Effector memory CD8-positive, alpha-beta T cell (primary cell): Measurements from ENCODE around the gene SRRD.
"Not testable (repeated sequence)": the region's sequence is repeated elsewhere in the genome, so short reads cannot be mapped to it uniquely, and the experiment has no call there.

Experiments
- ATAC-seq: fragments of 150-1000 bp; cut with Tn5 transposase; replicated peaks from 2 replicates; pipeline ENCODE4 v1.10.0; 2021; ENCODE audit warnings: mild to moderate bottlenecking, moderate library complexity
- DNase-seq, 3 experiments: peaks; one replicate each; pipeline ENCODE4 v3.0.0; 2021
- H3K27ac Mint-ChIP-seq, 2 donors: one replicate each; pipeline ENCODE4 v1.8.0; 2022; ENCODE audit warnings: mild to moderate bottlenecking in 2 of 2, mixed read lengths in 2 of 2, moderate library complexity in 2 of 2
- H3K27me3 Mint-ChIP-seq, 2 donors: one replicate each; pipeline ENCODE4 v1.8.0; 2022; ENCODE audit warnings: mixed read lengths in 2 of 2
- H3K36me3 Mint-ChIP-seq: one replicate; pipeline ENCODE4 v1.8.0; 2022; ENCODE audit warnings: mild to moderate bottlenecking, moderate library complexity, mixed read lengths; ENCODE audit not compliant: insufficient read depth
- H3K4me1 Mint-ChIP-seq, 2 donors: one replicate each; pipeline ENCODE4 v1.8.0; 2022; ENCODE audit warnings: low read depth in 2 of 2, mixed read lengths in 2 of 2
- H3K4me3 Mint-ChIP-seq, 2 donors: one replicate each; pipeline ENCODE4 v1.8.0; 2022; ENCODE audit warnings: mild to moderate bottlenecking in 2 of 2, mixed read lengths in 2 of 2, moderate library complexity in 2 of 2
- H3K9me3 Mint-ChIP-seq, 2 donors: one replicate each; pipeline ENCODE4 v1.8.0; 2022; ENCODE audit warnings: mixed read lengths in 2 of 2

The SRRD gene

DNA sequence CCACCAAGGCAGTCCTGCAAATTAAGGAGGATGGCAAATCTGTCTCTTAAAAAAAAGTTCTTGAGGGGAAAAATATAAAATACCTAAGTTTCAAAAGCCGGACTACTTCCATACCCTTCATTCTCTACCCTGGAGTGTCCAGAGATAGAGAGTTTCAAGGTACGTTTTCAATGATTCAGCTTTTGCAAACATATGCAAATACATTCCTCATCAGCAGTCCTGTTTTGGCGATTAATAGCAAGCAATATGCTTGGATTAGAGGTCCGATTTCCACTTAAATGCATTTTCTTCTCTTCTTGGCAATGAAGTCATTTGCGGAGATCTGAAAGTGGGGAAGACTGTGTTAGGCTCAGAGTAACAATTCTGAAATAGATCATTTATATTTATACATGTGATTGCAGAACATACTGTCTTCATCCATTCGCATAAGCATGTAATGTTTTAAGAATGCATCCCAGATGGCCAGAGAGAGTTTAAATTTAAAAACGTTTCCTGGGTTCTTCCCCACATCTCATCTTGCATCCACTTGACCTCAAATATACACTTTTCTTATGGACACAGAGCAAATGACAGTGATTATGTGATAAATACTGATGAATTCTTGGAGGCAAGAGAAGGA is 42.4 kb downstream of the SRRD start:
- Mint-ChIP-seq H3K4me1 (no peaks in the 10 kb centered on the region), H3K9me3 (no peaks in the 10 kb centered on the region), H3K27me3 (no peaks in the 10 kb centered on the region), H3K36me3 (peaks cover 75% of the 10 kb centered on the region), H3K4me3 (no peak overlapping the region), H3K27ac (peak overlapping the region in 1 of 2 donors; percentile 42)
- ATAC-seq (no peak), DNase-seq (no peak)

DNA sequence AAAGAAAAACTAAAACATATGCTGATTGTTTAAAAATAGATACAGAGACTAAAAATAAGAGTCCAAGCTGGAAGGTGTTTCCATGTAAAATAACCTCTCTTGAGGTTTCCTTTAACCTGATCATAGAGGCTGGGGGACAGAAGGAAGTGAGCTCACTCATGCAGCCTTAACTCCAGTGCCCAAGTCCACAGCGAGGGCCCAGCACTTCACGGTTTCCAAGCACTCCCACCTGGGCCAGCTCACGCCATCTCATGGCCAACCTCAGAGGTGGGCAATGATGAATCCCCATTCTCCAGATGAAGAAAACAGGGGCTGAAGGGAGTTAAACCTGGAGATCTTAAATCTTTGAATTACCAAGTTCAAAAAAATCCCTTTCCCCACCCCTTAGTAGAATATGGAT is 43.5 kb downstream of the SRRD start:
- Mint-ChIP-seq H3K27me3 (no peaks in the 10 kb centered on the region), H3K4me3 (no peak overlapping the region), H3K27ac (peak overlapping the region in 1 of 2 donors; percentile 26), H3K9me3 (no peaks in the 10 kb centered on the region), H3K4me1 (no peaks in the 10 kb centered on the region), H3K36me3 (peaks cover 87% of the 10 kb centered on the region)
- no peak for ATAC-seq
- no peak for DNase-seq

DNA sequence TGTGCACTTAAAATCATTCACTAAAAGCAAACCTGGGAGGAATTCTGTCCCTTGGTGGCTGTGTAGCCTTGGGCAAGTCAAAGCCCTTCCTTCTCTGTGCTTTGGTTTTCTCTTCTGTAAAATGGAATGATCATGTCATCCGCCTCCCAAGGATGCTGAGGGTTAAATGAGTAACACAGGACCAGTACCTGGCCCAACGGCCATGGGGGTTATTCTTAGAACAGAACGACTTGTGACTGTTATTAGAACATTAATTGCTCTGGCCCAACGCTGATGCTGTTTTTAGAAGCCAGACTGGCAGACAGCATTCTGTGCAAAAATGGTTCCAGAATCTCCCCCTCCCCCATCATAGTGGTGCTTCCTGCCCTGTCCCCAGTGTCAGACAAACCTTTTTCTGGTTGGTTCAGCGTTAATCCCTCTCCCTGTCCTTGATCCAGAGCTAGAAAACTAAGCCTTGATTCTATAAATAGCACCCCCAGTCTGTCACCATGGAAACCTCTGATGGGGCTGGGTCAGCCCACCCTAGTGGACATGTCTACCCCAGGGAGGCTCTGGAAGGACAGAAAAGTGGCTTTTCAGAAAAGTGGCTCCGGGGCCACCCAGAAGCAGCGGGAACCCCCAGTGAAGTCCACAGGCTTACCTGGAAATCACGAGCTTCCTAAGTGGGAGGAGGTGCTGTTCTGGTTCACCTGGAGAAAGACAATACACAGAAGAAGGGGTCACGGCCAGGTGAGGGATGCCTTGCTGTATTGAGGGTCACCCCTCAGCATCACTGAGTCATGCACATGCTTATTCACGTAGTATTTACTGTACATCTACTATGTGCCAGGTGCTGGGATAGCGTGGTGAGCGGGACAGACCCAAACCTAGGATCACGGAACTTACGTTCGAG is 44.1 kb downstream of the SRRD start:
- Mint-ChIP-seq H3K36me3 (peaks cover 89% of the 10 kb centered on the region), H3K4me1 (no peaks in the 10 kb centered on the region), H3K27ac (no peak overlapping the region), H3K4me3 (no peak overlapping the region), H3K9me3 (no peaks in the 10 kb centered on the region), H3K27me3 (no peaks in the 10 kb centered on the region)
- DNase-seq (no peak), ATAC-seq (no peak)

DNA sequence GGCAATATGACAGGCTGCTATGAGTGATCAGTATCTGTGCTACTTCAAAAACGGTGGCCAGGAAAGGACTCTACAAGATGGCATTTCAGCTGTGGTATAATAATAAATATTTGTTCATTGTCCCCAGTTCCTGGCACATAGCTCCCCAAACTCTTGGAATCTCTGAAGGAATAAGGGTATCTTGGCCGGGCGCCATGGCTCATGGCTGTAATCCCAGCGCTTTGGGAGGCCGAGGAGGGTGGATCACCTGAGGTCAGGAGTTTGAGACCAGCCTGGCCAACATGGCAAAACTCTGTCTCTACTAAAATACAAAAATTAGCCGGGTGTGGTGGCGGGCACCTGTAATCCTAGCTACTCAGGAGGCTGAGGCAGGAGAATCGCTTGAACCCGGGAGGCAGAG is 44.8 kb downstream of the SRRD start:
- not testable (repeated sequence) for H3K27me3 Mint-ChIP-seq, H3K9me3 Mint-ChIP-seq, H3K27ac Mint-ChIP-seq, ATAC-seq, H3K4me1 Mint-ChIP-seq, DNase-seq, H3K4me3 Mint-ChIP-seq
- peaks cover 95% of the 10 kb centered on the region for H3K36me3 Mint-ChIP-seq

DNA sequence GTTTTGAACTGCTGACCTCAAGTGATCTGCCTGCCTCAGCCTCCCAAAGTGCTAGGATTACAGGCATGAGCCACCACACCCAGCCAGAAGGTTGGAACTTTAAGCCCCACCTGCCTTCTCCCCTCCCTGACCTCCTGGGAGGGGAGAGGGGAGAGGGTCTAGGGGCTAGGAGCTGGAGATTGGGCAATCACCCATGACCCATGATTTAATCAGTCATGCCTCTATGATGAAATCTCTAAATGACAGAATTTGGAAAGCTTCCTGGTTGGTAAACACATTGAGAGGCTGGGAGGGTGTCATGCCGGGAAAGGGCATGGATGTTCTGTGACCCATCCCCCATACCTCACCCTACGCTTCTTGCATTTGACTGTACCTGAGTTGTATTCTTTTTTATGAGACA is 45.7 kb downstream of the SRRD start:
- H3K27ac Mint-ChIP-seq = no peak overlapping the region
- peaks cover 91% of the 10 kb centered on the region for H3K36me3 Mint-ChIP-seq
- DNase-seq (no peak), ATAC-seq (no peak)
- no peaks in the 10 kb centered on the region for H3K27me3 Mint-ChIP-seq
- no peaks in the 10 kb centered on the region for H3K9me3 Mint-ChIP-seq
- H3K4me1 Mint-ChIP-seq = no peaks in the 10 kb centered on the region
- H3K4me3 Mint-ChIP-seq = no peak overlapping the region

DNA sequence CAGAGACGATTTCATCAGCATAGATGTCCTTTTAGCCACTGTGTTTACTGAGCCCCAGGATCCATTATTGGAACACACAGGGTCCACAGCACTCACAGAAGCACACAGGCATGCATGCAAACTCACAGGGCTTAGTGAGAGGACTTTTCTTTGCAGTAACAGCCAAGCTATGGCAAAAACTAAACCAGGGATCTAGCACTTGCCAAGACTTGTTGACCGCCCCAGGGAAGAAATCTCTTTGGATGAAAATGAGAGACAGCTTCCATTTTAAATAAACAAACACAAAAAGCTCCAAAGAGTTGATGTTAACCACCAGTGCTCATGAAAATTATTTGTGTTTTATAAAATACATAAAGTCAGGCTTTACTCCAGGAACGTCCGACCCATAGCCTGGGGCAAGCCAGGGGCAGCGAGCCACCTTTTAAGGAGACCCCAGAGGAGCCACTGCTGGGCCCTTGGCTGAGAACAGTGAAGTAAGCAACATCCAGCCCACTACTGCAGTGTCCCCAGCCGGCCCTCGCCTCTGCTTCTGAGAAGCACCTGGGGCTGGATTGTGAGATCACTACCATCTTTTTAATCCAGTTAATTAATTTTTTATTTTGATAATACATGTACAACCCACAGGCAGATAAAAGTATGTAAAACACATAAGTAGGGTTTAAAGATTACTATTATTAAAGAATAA is 50.6 kb downstream of the SRRD start:
- Mint-ChIP-seq H3K27ac (peak overlapping the region; percentile 35 to 64), H3K36me3 (peaks cover 86% of the 10 kb centered on the region), H3K4me3 (no peak overlapping the region), H3K27me3 (no peaks in the 10 kb centered on the region), H3K4me1 (peaks cover 11 to 23% of the 10 kb centered on the region in 2 donors), H3K9me3 (no peaks in the 10 kb centered on the region)
- DNase-seq = no peak
- no peak for ATAC-seq

DNA sequence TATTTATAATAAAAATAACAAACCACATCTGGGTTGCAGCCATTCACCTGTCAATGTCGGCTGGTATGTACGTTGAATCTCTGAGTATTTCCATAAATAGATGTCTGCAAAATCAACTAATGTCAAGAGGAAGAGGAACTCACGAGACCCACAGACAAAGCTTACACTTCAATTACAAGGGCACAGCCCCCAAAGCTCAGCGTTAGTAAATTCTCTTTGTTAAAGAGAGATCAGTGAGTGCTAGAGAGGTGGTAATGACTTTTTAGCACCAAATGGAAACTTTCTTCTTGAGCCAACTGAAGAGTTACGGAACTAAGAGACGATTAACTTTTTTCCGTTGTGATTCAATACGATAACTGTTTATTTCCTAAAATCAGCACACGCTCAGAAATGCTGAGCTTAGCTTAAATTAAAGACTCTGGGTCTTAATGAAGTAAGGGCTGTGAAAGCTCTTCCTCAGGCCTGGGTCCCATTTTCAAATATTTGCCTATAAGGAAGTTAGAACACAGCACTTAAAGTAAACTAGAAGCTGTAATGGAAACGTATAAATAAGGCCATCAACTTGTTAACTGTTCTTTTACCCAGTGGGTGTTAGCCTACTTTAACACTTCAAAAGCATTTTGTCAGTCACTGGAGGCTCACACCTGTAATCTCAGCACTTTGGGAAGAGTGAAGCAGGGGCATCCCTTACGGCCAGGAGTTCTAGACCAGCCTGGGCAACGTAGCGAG is 51.4 kb downstream of the SRRD start:
- Mint-ChIP-seq H3K27ac (peak overlapping the region; percentile 64 to 83), H3K36me3 (peaks cover 85% of the 10 kb centered on the region), H3K27me3 (no peaks in the 10 kb centered on the region), H3K4me3 (no peak overlapping the region), H3K4me1 (peaks cover 11 to 24% of the 10 kb centered on the region in 2 donors), H3K9me3 (no peaks in the 10 kb centered on the region)
- DNase-seq (no peak), ATAC-seq (no peak)

DNA sequence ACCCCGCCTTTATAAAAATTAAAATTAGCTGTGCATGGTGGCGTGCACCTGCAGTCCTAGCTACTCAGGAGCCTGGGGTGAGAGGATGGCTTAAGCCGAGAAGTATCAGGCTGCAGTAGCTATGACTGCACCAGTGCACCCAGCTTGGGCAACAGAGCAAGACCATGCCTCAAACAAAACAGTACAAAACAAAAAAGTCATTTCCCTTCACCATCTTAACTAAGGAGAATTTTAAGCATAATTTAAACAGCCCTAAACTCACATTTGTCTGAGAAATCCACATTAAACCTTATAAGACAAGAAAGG is 51.9 kb downstream of the SRRD start:
- no peaks in the 10 kb centered on the region for H3K9me3 Mint-ChIP-seq
- H3K36me3 Mint-ChIP-seq = peaks cover 85% of the 10 kb centered on the region
- ATAC-seq (no peak), DNase-seq (no peak)
- H3K27me3 Mint-ChIP-seq = no peaks in the 10 kb centered on the region
- peaks cover 11 to 26% of the 10 kb centered on the region in 2 donors for H3K4me1 Mint-ChIP-seq
- H3K27ac Mint-ChIP-seq = peak overlapping the region; percentile 64 to 83
- H3K4me3 Mint-ChIP-seq = no peak overlapping the region

DNA sequence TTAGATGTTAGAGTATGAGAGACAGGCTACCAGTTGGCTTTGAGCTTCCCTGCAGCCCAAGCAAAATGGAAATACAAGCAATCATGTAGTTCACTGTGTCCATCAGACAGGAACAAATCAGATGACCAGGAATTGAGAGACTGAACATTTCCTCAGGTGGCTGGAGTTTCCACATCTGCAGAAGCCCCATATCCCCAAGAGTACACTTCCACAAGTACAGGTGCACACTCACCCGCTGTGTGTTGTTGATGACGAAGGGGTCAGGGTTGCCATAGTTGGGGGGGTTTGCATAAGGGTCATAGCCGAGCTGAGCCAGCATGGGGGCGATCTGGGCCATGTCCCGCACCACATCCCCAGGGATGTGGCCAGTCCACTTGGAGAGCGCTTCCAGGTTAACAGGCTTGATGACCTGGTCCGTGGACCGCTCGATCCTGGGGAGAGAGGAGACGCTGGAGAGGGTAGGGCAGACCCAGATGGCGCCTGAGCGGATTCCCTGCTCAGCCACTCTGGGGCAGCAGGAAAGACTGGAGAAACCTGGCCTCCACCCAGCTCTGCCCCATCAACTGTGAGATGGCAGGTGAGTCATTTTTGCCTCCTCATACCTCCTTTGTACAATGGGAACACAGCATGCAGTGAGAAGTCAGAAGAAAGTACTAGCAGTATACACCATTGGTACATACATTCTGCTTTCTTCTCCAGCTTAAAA is 52.5 kb downstream of the SRRD start:
- ATAC-seq (no peak), DNase-seq (no peak)
- Mint-ChIP-seq H3K36me3 (peaks cover 80% of the 10 kb centered on the region), H3K27me3 (no peaks in the 10 kb centered on the region), H3K4me3 (no peak overlapping the region), H3K4me1 (peaks cover 11 to 27% of the 10 kb centered on the region in 2 donors), H3K9me3 (no peaks in the 10 kb centered on the region), H3K27ac (peak overlapping the region; percentile 64 to 83)

DNA sequence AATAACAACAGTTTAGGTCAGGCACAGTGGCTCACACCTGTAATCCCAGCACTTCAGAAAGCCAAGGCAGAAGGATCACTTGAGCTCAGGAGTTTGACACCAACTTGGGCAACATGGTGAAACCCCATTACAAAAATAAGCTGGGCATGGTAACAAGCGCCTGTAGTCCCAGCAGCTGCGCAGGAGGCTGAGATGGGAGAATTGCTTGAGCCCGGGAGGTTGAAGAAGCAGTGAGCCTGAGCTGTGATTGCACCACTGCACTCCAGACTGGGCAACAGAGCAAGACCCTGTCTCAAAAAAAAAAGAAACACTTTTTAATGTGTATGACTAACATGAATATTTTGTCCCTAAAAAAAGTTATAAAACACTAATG is 53.1 kb downstream of the SRRD start:
- H3K9me3 Mint-ChIP-seq = no peaks in the 10 kb centered on the region
- H3K4me3 Mint-ChIP-seq = no peak overlapping the region
- no peak for ATAC-seq
- peaks cover 11 to 27% of the 10 kb centered on the region in 2 donors for H3K4me1 Mint-ChIP-seq
- peaks cover 75% of the 10 kb centered on the region for H3K36me3 Mint-ChIP-seq
- H3K27ac Mint-ChIP-seq = peak overlapping the region in 1 of 2 donors; percentile 64
- no peak for DNase-seq
- H3K27me3 Mint-ChIP-seq = no peaks in the 10 kb centered on the region

DNA sequence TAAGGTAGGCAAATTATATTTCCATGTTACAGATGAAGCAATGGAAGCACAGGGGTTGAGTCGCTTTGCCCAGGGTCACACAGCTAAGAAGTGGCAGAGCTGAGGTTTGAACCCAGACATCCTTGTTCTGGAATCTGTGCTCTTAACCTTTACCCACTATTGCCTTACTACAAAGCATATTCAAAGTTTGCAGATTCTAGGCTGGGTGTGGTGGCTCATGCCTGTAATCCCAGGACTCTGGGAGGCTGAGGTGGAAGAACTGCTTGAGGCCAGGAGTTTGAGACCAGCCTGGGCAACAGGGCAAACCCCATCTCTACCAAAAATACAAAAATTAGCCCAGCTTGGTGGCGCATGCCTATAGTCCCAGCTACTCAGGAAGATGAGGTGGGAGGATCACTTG is 56.4 kb downstream of the SRRD start:
- no peaks in the 10 kb centered on the region for H3K9me3 Mint-ChIP-seq
- no peak for DNase-seq
- H3K27me3 Mint-ChIP-seq = no peaks in the 10 kb centered on the region
- H3K4me3 Mint-ChIP-seq = no peak overlapping the region
- H3K27ac Mint-ChIP-seq = peak overlapping the region in 1 of 2 donors; percentile 56
- peaks cover 24 to 55% of the 10 kb centered on the region in 2 donors for H3K4me1 Mint-ChIP-seq
- peaks cover 56% of the 10 kb centered on the region for H3K36me3 Mint-ChIP-seq
- ATAC-seq = no peak

DNA sequence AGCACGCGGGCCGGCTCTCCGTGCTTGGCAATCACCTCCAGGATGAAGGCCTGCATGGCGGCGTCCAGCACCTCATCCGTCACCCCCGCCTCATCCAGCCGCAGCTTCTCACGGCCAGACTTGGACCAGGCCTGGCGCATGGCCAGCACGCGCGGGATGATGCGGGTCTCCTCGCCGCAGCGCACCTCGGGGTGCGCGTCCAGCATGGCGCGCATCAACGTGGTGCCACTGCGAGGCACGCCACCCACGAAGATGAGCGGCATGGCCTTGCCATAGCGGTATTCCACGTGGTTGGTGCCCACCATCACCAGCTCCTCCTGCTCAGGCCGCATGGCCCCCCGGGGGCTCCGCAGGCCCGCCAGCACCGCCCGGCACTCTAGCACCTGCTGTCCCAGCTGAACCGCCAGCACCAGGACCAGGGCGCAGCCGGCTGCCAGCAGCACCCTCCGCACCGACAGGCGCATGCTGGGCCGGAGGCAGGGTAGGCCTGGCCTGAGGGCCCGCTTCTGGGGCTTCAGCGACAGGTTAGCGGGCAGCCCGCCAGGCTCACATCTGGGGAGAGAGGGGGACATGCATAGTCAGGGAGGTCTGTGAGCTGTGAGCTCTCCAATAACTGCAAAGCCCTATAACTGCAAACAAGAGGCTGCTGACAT is 57.6 kb downstream of the SRRD start:
- H3K9me3 Mint-ChIP-seq = no peaks in the 10 kb centered on the region
- H3K4me3 Mint-ChIP-seq = no peak overlapping the region
- H3K27me3 Mint-ChIP-seq = no peaks in the 10 kb centered on the region
- no peak overlapping the region for H3K27ac Mint-ChIP-seq
- ATAC-seq (no peak), DNase-seq (no peak)
- peaks cover 24 to 49% of the 10 kb centered on the region in 2 donors for H3K4me1 Mint-ChIP-seq
- peaks cover 44% of the 10 kb centered on the region for H3K36me3 Mint-ChIP-seq
